ENCODE measurements around the gene PLCL2.

Gene PLCL2

GRCh38 chr3:17050506-17050905 lies 165.8 kb downstream of the PLCL2 start:
- DNase-seq, result no peak
- no peak for TF ChIP-seq CTCF (IDR thresholded peaks at IDR 0.05)
- Histone ChIP-seq H3K9me3 (peaks cover 0 to 13% (median 6%) of the 10 kb centered on the region in 3 donors), H3K27me3 (no peaks in the 10 kb centered on the region), H3K36me3 (peaks cover 3 to 17% (median 3%) of the 10 kb centered on the region in 3 donors), H3K4me1 (peaks cover 0 to 5% (median 0%) of the 10 kb centered on the region in 4 donors), H3K27ac (no peak overlapping the region), H3K4me3 (no peak overlapping the region)
- intact Hi-C loops (cut with DNase I; ENCODE audit: low total_unique reads), result no loop called here

GRCh38 chr3:17052363-17052762 lies 167.6 kb downstream of the PLCL2 start:
- Histone ChIP-seq H3K27me3 (no peaks in the 10 kb centered on the region), H3K4me1 (peaks cover 0 to 8% (median 0%) of the 10 kb centered on the region in 4 donors), H3K36me3 (peaks cover 0 to 14% (median 3%) of the 10 kb centered on the region in 3 donors), H3K9me3 (peaks cover 0 to 13% (median 6%) of the 10 kb centered on the region in 3 donors), H3K4me3 (no peak overlapping the region), H3K27ac (no peak overlapping the region)
- no peak for DNase-seq
- TF ChIP-seq CTCF (IDR thresholded peaks at IDR 0.05), result no peak
- intact Hi-C loops (cut with DNase I; ENCODE audit: low total_unique reads), result no loop called here

GRCh38 chr3:17054301-17054981 lies 169.7 kb downstream of the PLCL2 start:
- H3K27ac ChIP-seq, result no peak overlapping the region
- intact Hi-C loops (cut with DNase I; ENCODE audit: low total_unique reads), result no loop called here
- H3K4me1 ChIP-seq, result peaks cover 0 to 8% (median 0%) of the 10 kb centered on the region in 4 donors
- no peak overlapping the region for H3K4me3 ChIP-seq
- peaks cover 0 to 3% (median 0%) of the 10 kb centered on the region in 3 donors for H3K36me3 ChIP-seq
- H3K27me3 ChIP-seq, result no peaks in the 10 kb centered on the region
- TF ChIP-seq CTCF (IDR thresholded peaks at IDR 0.05), result no peak
- peaks cover 0 to 13% (median 6%) of the 10 kb centered on the region in 3 donors for H3K9me3 ChIP-seq
- no peak for DNase-seq

GRCh38 chr3:17054982-17055343 lies 170.2 kb downstream of the PLCL2 start:
- H3K4me1 ChIP-seq, result peaks cover 0 to 8% (median 0%) of the 10 kb centered on the region in 4 donors
- peaks cover 0 to 2% (median 0%) of the 10 kb centered on the region in 3 donors for H3K36me3 ChIP-seq
- no peak overlapping the region for H3K27ac ChIP-seq
- intact Hi-C loops (cut with DNase I; ENCODE audit: low total_unique reads), result no loop called here
- no peak for TF ChIP-seq CTCF (IDR thresholded peaks at IDR 0.05)
- no peak for DNase-seq
- H3K9me3 ChIP-seq, result peaks cover 0 to 13% (median 6%) of the 10 kb centered on the region in 3 donors
- no peaks in the 10 kb centered on the region for H3K27me3 ChIP-seq
- no peak overlapping the region for H3K4me3 ChIP-seq

GRCh38 chr3:17055374-17056276 lies 170.9 kb downstream of the PLCL2 start:
- no peak overlapping the region for H3K4me3 ChIP-seq
- peaks cover 0 to 8% (median 0%) of the 10 kb centered on the region in 4 donors for H3K4me1 ChIP-seq
- H3K27me3 ChIP-seq, result no peaks in the 10 kb centered on the region
- TF ChIP-seq CTCF (IDR thresholded peaks at IDR 0.05), result no peak
- no peaks in the 10 kb centered on the region for H3K36me3 ChIP-seq
- no peak overlapping the region for H3K27ac ChIP-seq
- DNase-seq, result no peak
- H3K9me3 ChIP-seq, result peaks cover 0 to 13% (median 6%) of the 10 kb centered on the region in 3 donors
- intact Hi-C loops (cut with DNase I; ENCODE audit: low total_unique reads), result no loop called here

All from tibial artery (tissue), 4 donors.